ENCODE measurements around the gene PHTF2. TPM values are rescaled to one million over a fixed set of nuclear protein-coding genes. Genes with fewer than 3 reads are reported as not detected.

Gene PHTF2
- total and polyA plus RNA-seq, 7 donors: 16.7 to 101 (median 51.7) TPM

- Histone ChIP-seq H3K27ac (no peak overlapping the region), H3K4me1 (peaks cover 21% of the 10 kb centered on the region), H3K9me3 (no peaks in the 10 kb centered on the region), H3K36me3 (ENCODE audit: insufficient read depth in 1 of 2, low read depth in 1 of 2) (no peaks in the 10 kb centered on the region), H3K27me3 (ENCODE audit: insufficient read depth in 3 of 3, low read length in 2 of 3) (no peaks in the 10 kb centered on the region), H3K4me3 (no peak overlapping the region)
- ATAC-seq (no peak), DNase-seq (no peak)
- WGBS, 3 donors: 93 to 98% (median 98%) methylated on average over 1 of the region's 1 CpG
- intact Hi-C loops (cut with DNase I): no loop called here
- TF ChIP-seq CTCF (IDR thresholded peaks at IDR 0.05): no peak
These were observed 79.9 kb downstream of the PHTF2 start for GRCh38 chr7:77878500-77878899.

GRCh38 chr7:77879272-77879671 is 80.7 kb downstream of the PHTF2 start:
- Histone ChIP-seq H3K4me1 (peaks cover 15% of the 10 kb centered on the region), H3K4me3 (no peak overlapping the region), H3K27me3 (ENCODE audit: insufficient read depth in 3 of 3, low read length in 2 of 3) (no peaks in the 10 kb centered on the region), H3K27ac (no peak overlapping the region), H3K9me3 (no peaks in the 10 kb centered on the region), H3K36me3 (ENCODE audit: insufficient read depth in 1 of 2, low read depth in 1 of 2) (no peaks in the 10 kb centered on the region)
- no peak for TF ChIP-seq CTCF (IDR thresholded peaks at IDR 0.05)
- ATAC-seq: peak in 1 of 4 donors; percentile 26
- intact Hi-C loops (cut with DNase I): no loop called here
- WGBS, 3 donors: 13 to 56% (median 28%) methylated on average over 2 of the region's 2 CpGs
- DNase-seq: no peak

- Histone ChIP-seq H3K4me1 (peaks cover 18% of the 10 kb centered on the region), H3K4me3 (no peak overlapping the region), H3K36me3 (ENCODE audit: insufficient read depth in 1 of 2, low read depth in 1 of 2) (no peaks in the 10 kb centered on the region), H3K27ac (peak overlapping the region; percentile 7), H3K9me3 (no peaks in the 10 kb centered on the region), H3K27me3 (ENCODE audit: insufficient read depth in 3 of 3, low read length in 2 of 3) (no peaks in the 10 kb centered on the region)
- 89 to 100% (median 94%) methylated on average over 2 of the region's 2 CpGs for WGBS, 3 donors
- TF ChIP-seq CTCF (IDR thresholded peaks at IDR 0.05): no peak
- DNase-seq (no peak), ATAC-seq (no peak)
- intact Hi-C loops (cut with DNase I): loop anchor here (5.0 to 10.0 kb wide), 2 partner anchors 85 to 87 kb away; partner anchors contain the start of genes PHTF2 (in 2 of the 2) and TMEM60 (in 2 of the 2)
These were observed 83.3 kb downstream of the PHTF2 start for GRCh38 chr7:77881871-77882270.

GRCh38 chr7:77885155-77885554 is 86.6 kb downstream of the PHTF2 start:
- no peak for DNase-seq
- no peak for ATAC-seq
- Histone ChIP-seq H3K27me3 (ENCODE audit: insufficient read depth in 3 of 3, low read length in 2 of 3) (no peaks in the 10 kb centered on the region), H3K4me3 (no peak overlapping the region), H3K9me3 (no peaks in the 10 kb centered on the region), H3K36me3 (ENCODE audit: insufficient read depth in 1 of 2, low read depth in 1 of 2) (no peaks in the 10 kb centered on the region), H3K4me1 (peaks cover 37% of the 10 kb centered on the region), H3K27ac (no peak overlapping the region)
- 86 to 100% (median 95%) methylated on average over 4 of the region's 4 CpGs for WGBS, 3 donors
- no peak for TF ChIP-seq CTCF (IDR thresholded peaks at IDR 0.05)
- intact Hi-C loops (cut with DNase I): loop anchor here in 1 of 2 donors (10.0 kb wide), 1 partner anchor 90 kb away; the partner anchor contains the start of genes PHTF2 and TMEM60

- WGBS, 3 donors: 16 to 26% (median 23%) methylated on average over 1 of the region's 1 CpG
- Histone ChIP-seq H3K9me3 (no peaks in the 10 kb centered on the region), H3K4me3 (no peak overlapping the region), H3K27ac (peak overlapping the region; percentile 71), H3K27me3 (ENCODE audit: insufficient read depth in 3 of 3, low read length in 2 of 3) (no peaks in the 10 kb centered on the region), H3K4me1 (peaks cover 34% of the 10 kb centered on the region), H3K36me3 (ENCODE audit: insufficient read depth in 1 of 2, low read depth in 1 of 2) (no peaks in the 10 kb centered on the region)
- ATAC-seq: peak; percentile 89 to 97 (median 94)
- TF ChIP-seq CTCF (IDR thresholded peaks at IDR 0.05): no peak
- no peak for DNase-seq
- intact Hi-C loops (cut with DNase I): loop anchor here in 1 of 2 donors (10.0 kb wide), 1 partner anchor 93 kb away; the partner anchor contains the start of genes PHTF2 and TMEM60
These were observed 89.0 kb downstream of the PHTF2 start for GRCh38 chr7:77887567-77887966.

Data from psoas muscle (tissue), 8 donors.